ENCODE measurements around the gene STARD9. TPM values are rescaled to one million over a fixed set of nuclear protein-coding genes. Genes with fewer than 3 reads are reported as not detected.

STARD9 gene
- total RNA-seq, 2 donors from 2014 or later, result 5.1 to 6.3 TPM

DNA sequence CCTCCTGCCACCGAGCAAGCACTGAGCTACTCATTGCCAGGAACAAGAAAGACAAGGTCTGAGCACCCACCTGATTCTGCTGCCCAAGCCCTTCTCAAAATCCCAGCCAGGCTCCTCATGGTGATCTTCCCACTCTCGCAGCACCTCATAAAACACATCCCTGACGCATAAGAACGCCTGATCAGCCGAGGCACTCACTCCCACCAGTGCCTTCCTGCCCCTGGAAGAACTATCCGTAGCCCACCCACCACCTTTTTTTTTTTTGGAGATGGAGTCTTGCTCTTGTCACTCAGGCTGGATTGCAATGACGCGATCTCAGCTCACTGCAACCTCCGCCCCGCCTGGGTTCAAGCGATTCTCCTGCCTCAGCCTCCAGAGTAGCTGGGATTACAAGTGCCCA lies 157.6 kb downstream of the STARD9 start:
- ATAC-seq (replicated peaks in 1 of 2), result no peak
- Mint-ChIP-seq H3K4me3 (no peak overlapping the region), H3K27me3 (ENCODE audit: low read depth) (no peaks in the 10 kb centered on the region), H3K9me3 (no peaks in the 10 kb centered on the region), H3K4me1 (ENCODE audit: low read depth) (peaks cover 22% of the 10 kb centered on the region), H3K27ac (no peak overlapping the region), H3K36me3 (ENCODE audit: insufficient read depth in 2 of 2) (peaks cover 3 to 10% of the 10 kb centered on the region in 2 donors)
- no peak for DNase-seq

- H3K27me3 Mint-ChIP-seq (ENCODE audit: low read depth), result no peaks in the 10 kb centered on the region
- no peak for DNase-seq
- H3K27ac Mint-ChIP-seq, result no peak overlapping the region
- H3K4me3 Mint-ChIP-seq, result peak overlapping the region; percentile 18 to 28
- ATAC-seq (replicated peaks in 1 of 2), result no peak
- peaks cover 3 to 9% of the 10 kb centered on the region in 2 donors for H3K36me3 Mint-ChIP-seq (ENCODE audit: insufficient read depth in 2 of 2)
- peaks cover 22% of the 10 kb centered on the region for H3K4me1 Mint-ChIP-seq (ENCODE audit: low read depth)
- H3K9me3 Mint-ChIP-seq, result no peaks in the 10 kb centered on the region
These were observed 158.8 kb downstream of the STARD9 start for GRCh38 chr15:42734076-42734672.

DNA sequence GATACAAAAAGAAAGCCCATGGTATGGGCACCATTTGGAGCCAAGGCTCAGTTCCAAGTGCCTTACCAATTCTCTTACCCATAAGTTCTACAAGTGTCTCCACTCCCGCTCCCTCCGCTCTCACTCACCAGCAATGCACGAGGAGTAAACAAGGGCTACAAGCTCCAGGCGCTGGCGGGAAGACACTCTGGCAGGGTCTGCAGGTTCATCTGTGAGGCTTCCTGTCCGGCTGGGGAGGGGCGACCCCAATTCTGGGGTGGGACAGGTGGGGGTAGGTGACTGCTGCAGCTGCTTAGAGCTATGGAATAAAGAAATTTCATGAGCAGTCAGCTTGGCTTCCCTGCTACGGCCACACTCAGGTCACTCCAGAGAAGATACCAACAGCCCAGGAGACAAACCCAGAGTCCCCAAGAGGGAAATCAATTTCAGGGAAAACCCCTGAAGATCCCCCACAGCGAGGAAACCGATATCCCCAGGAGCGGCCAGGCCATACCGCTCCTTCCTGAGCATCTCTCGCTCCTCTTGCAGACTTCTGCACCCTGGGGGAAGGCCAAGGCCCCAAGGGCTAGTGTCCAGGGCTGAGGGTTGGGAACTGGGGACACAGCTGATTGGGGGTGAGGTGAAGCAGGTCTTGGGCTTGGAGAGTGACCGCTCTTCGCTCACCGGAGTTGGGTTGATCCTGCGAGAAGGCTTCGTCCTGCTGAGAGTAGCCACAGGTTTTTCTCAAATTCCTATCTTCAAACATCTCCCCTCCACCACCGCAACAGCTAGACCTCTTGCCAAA lies 160.2 kb downstream of the STARD9 start:
- Mint-ChIP-seq H3K4me1 (ENCODE audit: low read depth) (peaks cover 22% of the 10 kb centered on the region), H3K9me3 (no peaks in the 10 kb centered on the region), H3K36me3 (ENCODE audit: insufficient read depth in 2 of 2) (peaks cover 3 to 5% of the 10 kb centered on the region in 2 donors), H3K27ac (no peak overlapping the region), H3K27me3 (ENCODE audit: low read depth) (no peaks in the 10 kb centered on the region), H3K4me3 (peak overlapping the region; percentile 76 to 78)
- ATAC-seq (replicated peaks in 1 of 2) (no peak), DNase-seq (no peak)

DNA sequence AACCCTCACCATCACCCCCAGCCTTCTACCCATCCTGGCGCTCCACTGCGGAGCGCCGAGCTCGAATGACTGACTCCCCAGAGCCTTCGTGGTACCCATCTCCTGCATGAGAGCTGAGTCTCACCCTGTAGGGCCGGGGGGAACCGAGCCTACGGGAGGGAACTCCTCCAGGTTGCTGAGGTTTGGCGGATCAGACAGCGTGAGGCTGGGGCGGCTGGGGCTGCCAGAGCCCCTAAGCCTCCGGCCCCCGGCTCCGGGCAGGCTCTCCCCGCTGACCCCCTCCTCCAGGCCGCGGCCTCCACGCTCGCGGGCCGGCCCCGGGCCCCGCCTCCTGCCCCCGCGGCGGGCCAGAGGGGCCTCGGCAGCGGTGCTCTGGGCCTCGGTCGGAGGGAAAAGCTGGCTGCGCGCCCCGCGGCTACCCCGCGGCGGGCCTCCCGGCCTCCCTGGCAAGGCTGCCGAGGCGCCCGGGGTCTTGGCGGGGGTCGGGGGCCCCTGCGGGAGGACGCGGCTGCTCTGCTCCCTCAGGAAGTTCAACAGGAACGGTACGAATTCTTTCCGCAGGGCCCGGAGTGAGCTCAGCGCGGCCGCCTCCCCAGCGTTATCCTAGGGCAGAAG lies 160.9 kb downstream of the STARD9 start:
- ATAC-seq (replicated peaks in 1 of 2) (peak; percentile 33 to 48), DNase-seq (peak; percentile 30 to 51)
- H3K27ac Mint-ChIP-seq, result no peak overlapping the region
- no peaks in the 10 kb centered on the region for H3K9me3 Mint-ChIP-seq
- H3K4me3 Mint-ChIP-seq, result peak overlapping the region; percentile 76 to 89
- peaks cover 3 to 5% of the 10 kb centered on the region in 2 donors for H3K36me3 Mint-ChIP-seq (ENCODE audit: insufficient read depth in 2 of 2)
- no peaks in the 10 kb centered on the region for H3K27me3 Mint-ChIP-seq (ENCODE audit: low read depth)
- peaks cover 22% of the 10 kb centered on the region for H3K4me1 Mint-ChIP-seq (ENCODE audit: low read depth)

- H3K36me3 Mint-ChIP-seq (ENCODE audit: insufficient read depth in 2 of 2), result peaks cover 3 to 5% of the 10 kb centered on the region in 2 donors
- H3K27ac Mint-ChIP-seq, result peak within 1 kb of the TSS; percentile 90
- no peaks in the 10 kb centered on the region for H3K9me3 Mint-ChIP-seq
- ATAC-seq (replicated peaks in 1 of 2) (peak; percentile 96), DNase-seq (peak; percentile 95 to 96)
- H3K4me1 Mint-ChIP-seq (ENCODE audit: low read depth), result peaks cover 22% of the 10 kb centered on the region
- peak within 1 kb of the TSS; percentile 80 to 89 for H3K4me3 Mint-ChIP-seq
- no peaks in the 10 kb centered on the region for H3K27me3 Mint-ChIP-seq (ENCODE audit: low read depth)
These were observed 161.6 kb downstream of the STARD9 start, which contains the start of gene CDAN1 for GRCh38 chr15:42736793-42737528. CDAN1 (minus strand) TSS chr15:42737128; CDS start chr15:42737102, 26 bp downstream.

GRCh38 chr15:42737529-42738328 lies 162.3 kb downstream of the STARD9 start:
- no peak for ATAC-seq (replicated peaks in 1 of 2)
- H3K27ac Mint-ChIP-seq, result peak overlapping the region; percentile 90
- peaks cover 2 to 3% of the 10 kb centered on the region in 2 donors for H3K36me3 Mint-ChIP-seq (ENCODE audit: insufficient read depth in 2 of 2)

GRCh38 chr15:42741710-42742109 lies 166.3 kb downstream of the STARD9 start:
- H3K4me3 Mint-ChIP-seq, result no peak overlapping the region
- H3K27ac Mint-ChIP-seq, result no peak overlapping the region
- ATAC-seq (replicated peaks in 1 of 2) (no peak), DNase-seq (no peak)
- H3K9me3 Mint-ChIP-seq, result no peaks in the 10 kb centered on the region
- no peaks in the 10 kb centered on the region for H3K36me3 Mint-ChIP-seq (ENCODE audit: insufficient read depth in 2 of 2)
- peaks cover 7% of the 10 kb centered on the region for H3K4me1 Mint-ChIP-seq (ENCODE audit: low read depth)
- no peaks in the 10 kb centered on the region for H3K27me3 Mint-ChIP-seq (ENCODE audit: low read depth)

More at GRCh38 chr15:42737529-42738328, 162.3 kb downstream of the STARD9 start:
- Mint-ChIP-seq H3K9me3 (no peaks in the 10 kb centered on the region), H3K4me1 (ENCODE audit: low read depth) (peaks cover 22% of the 10 kb centered on the region), H3K27me3 (ENCODE audit: low read depth) (no peaks in the 10 kb centered on the region), H3K4me3 (peak overlapping the region; percentile 80 to 89)
- DNase-seq, result no peak

- no peaks in the 10 kb centered on the region for H3K27me3 Mint-ChIP-seq (ENCODE audit: low read depth)
- DNase-seq (no peak), ATAC-seq (replicated peaks in 1 of 2) (no peak)
- H3K4me3 Mint-ChIP-seq, result no peak overlapping the region
- no peak overlapping the region for H3K27ac Mint-ChIP-seq
- no peaks in the 10 kb centered on the region for H3K9me3 Mint-ChIP-seq
- peaks cover 6% of the 10 kb centered on the region for H3K4me1 Mint-ChIP-seq (ENCODE audit: low read depth)
- no peaks in the 10 kb centered on the region for H3K36me3 Mint-ChIP-seq (ENCODE audit: insufficient read depth in 2 of 2)
These were observed 166.7 kb downstream of the STARD9 start for GRCh38 chr15:42742149-42742548.

DNA sequence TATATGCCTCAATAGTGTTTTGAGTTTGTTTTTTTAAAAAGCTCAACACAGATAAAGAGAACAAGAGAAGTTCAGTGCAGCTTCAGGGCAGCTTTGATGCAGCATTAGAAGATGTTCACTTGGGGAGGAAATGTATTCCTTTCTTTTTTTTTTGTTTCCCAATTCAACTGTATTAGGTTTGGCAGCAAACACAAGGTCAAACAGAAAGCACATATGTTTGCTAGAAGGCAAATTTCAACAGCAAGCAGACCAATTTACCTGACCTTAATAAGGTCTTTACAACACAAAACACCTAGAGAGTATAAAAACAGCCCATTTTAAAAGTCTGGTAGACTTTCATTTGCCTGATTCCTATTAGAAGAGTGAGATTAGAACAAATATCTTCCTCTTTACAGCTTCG lies 168.8 kb downstream of the STARD9 start:
- no peak for DNase-seq
- Mint-ChIP-seq H3K27me3 (ENCODE audit: low read depth) (no peaks in the 10 kb centered on the region), H3K4me3 (no peak overlapping the region), H3K4me1 (ENCODE audit: low read depth) (no peaks in the 10 kb centered on the region), H3K36me3 (ENCODE audit: insufficient read depth in 2 of 2) (no peaks in the 10 kb centered on the region), H3K9me3 (no peaks in the 10 kb centered on the region), H3K27ac (no peak overlapping the region)
- ATAC-seq (replicated peaks in 1 of 2), result no peak

DNA sequence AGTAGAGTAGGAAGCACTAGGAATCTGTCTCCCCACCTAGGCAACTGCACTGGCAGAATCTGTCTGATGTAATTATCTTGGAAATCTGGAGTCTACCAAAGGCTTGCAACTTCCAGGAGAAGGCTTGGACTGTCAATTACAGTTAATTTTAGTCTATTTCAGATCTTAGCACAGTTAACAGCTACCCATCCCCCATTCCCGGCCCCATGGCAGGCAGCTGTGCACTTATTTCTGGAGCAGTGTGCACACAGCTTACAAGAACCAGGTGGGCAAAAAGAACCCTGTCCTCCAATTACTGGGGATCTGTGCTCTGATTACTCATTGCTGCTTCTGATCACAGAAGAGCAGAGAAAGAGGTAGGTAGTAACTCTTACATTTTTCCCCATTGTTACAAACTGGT lies 173.9 kb downstream of the STARD9 start:
- no peak for ATAC-seq (replicated peaks in 1 of 2)
- no peak for DNase-seq
- Mint-ChIP-seq H3K4me1 (ENCODE audit: low read depth) (no peaks in the 10 kb centered on the region), H3K27me3 (ENCODE audit: low read depth) (no peaks in the 10 kb centered on the region), H3K9me3 (peaks cover 2 to 6% of the 10 kb centered on the region in 2 donors), H3K27ac (no peak overlapping the region), H3K4me3 (no peak overlapping the region), H3K36me3 (ENCODE audit: insufficient read depth in 2 of 2) (peaks cover 17 to 29% of the 10 kb centered on the region in 2 donors)

DNA sequence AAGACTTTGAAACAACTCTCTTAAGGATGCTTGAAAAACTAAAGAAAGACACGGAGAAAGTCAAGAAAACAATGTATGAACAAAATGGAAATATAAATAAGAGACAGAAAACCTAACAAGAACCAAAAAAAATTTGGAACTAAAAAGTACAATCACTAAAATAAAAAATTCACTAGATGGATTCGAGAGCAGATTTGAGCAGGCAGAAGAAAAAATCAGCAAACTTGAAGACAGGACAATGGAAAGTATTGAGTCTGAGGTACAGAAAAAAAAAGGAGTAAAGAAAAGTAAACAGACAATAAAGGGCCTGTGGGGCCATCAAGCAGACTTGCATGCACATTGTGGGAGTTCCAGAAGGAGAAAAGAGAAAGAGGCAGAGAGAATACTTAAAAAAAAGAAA lies 174.9 kb downstream of the STARD9 start:
- Mint-ChIP-seq H3K27ac (peak overlapping the region; percentile 16), H3K9me3 (peaks cover 2 to 6% of the 10 kb centered on the region in 2 donors), H3K27me3 (ENCODE audit: low read depth) (no peaks in the 10 kb centered on the region), H3K4me1 (ENCODE audit: low read depth) (no peaks in the 10 kb centered on the region), H3K36me3 (ENCODE audit: insufficient read depth in 2 of 2) (peaks cover 17 to 29% of the 10 kb centered on the region in 2 donors), H3K4me3 (no peak overlapping the region)
- DNase-seq (no peak), ATAC-seq (replicated peaks in 1 of 2) (no peak)

GRCh38 chr15:42759093-42759492 lies 183.7 kb downstream of the STARD9 start:
- DNase-seq, result no peak
- Mint-ChIP-seq H3K27ac (no peak overlapping the region), H3K27me3 (ENCODE audit: low read depth) (no peaks in the 10 kb centered on the region), H3K4me3 (no peak overlapping the region), H3K9me3 (peaks cover 9 to 14% of the 10 kb centered on the region in 2 donors), H3K4me1 (ENCODE audit: low read depth) (no peaks in the 10 kb centered on the region), H3K36me3 (ENCODE audit: insufficient read depth in 2 of 2) (peaks cover 20 to 26% of the 10 kb centered on the region in 2 donors)
- no peak for ATAC-seq (replicated peaks in 1 of 2)
